Suprapubic skin (tissue), 4 donors: Measurements from ENCODE around the gene CTSZ.

ENCODE experiments used
- EP300 ChIP-seq: sonication (generic); formaldehyde crosslinking; IDR thresholded peaks from one replicate; pipeline ENCODE4 v1.6.1; 2017; ENCODE audit warnings: antibody characterized with exemption
- POLR2A ChIP-seq, 2 donors: fragments of 450-650 bp; IDR thresholded peaks; one replicate each; pipeline ENCODE4 v1.6.1; 2017; ENCODE audit warnings: antibody characterized with exemption in 2 of 2, mild to moderate bottlenecking in 2 of 2, moderate library complexity in 2 of 2
- POLR2AphosphoS5 ChIP-seq, 3 donors: sonication (generic); formaldehyde crosslinking; IDR thresholded peaks; one replicate each; pipeline ENCODE4 v1.6.1; 2017; ENCODE audit warnings: antibody characterized with exemption in 3 of 3
- TF ChIP-seq, protein P1 (sequence below), 2 donors: fragments of 200-600 bp in 1 of 2; fragments of 450-650 bp in 1 of 2; sonication (generic) in 1 of 2; IDR thresholded peaks; one replicate each; pipeline ENCODE4 v1.5.1; 2016 to 2019; ENCODE audit warnings: antibody characterized with exemption in 2 of 2, mild to moderate bottlenecking in 1 of 2, moderate library complexity in 1 of 2

DNA sequence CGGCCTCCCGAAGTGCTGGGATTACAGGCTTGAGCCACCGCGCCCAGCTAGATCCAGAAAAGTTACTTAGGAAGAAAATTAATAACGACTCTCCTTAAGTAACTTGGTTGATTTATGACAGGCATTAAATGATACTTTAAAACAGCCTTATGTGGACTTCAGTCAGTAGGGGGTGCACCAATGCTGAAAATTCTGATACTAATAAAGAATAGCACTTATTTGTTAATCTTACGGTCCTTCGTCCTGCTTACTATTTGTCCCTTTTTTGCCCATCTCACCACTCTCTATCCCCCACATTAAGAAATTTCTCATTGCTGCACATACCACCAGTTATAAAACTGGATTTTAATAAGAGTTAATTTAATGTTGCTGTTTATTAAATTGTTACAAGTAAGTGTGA, 48.2 kb upstream of the CTSZ start:
- TF ChIP-seq, protein P1, sequence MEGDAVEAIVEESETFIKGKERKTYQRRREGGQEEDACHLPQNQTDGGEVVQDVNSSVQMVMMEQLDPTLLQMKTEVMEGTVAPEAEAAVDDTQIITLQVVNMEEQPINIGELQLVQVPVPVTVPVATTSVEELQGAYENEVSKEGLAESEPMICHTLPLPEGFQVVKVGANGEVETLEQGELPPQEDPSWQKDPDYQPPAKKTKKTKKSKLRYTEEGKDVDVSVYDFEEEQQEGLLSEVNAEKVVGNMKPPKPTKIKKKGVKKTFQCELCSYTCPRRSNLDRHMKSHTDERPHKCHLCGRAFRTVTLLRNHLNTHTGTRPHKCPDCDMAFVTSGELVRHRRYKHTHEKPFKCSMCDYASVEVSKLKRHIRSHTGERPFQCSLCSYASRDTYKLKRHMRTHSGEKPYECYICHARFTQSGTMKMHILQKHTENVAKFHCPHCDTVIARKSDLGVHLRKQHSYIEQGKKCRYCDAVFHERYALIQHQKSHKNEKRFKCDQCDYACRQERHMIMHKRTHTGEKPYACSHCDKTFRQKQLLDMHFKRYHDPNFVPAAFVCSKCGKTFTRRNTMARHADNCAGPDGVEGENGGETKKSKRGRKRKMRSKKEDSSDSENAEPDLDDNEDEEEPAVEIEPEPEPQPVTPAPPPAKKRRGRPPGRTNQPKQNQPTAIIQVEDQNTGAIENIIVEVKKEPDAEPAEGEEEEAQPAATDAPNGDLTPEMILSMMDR (IDR thresholded peaks at IDR 0.05), result no peak
- TF ChIP-seq POLR2AphosphoS5 (IDR thresholded peaks at IDR 0.05) (no peak), EP300 (no peak), POLR2A (IDR thresholded peaks at IDR 0.05) (no peak)
